Right lobe of liver (tissue), 4 donors: ENCODE data around the gene NLGN4X.

ENCODE experiments used
- POLR2A ChIP-seq: fragments of 450-650 bp; IDR thresholded peaks from one replicate; pipeline ENCODE4 v1.6.1; 2017; ENCODE audit warnings: antibody characterized with exemption, mild to moderate bottlenecking
- TF ChIP-seq, protein P1 (sequence below), 4 donors: fragments of 200-600 bp in 3 of 4; fragments of 450-650 bp in 1 of 4; IDR thresholded peaks; one replicate each; pipeline versions ENCODE4 v1.5.1 to v1.8.0; 2016 to 2022; ENCODE audit warnings: antibody characterized with exemption in 4 of 4, mild to moderate bottlenecking in 2 of 4
- donor health status: DM: no; HTN: no; CAD: no.
- donor health status: DM: no; HTN: no; CAD: no.
- donor health status: DM: no; HTN: yes; CAD: no.

- TF ChIP-seq, protein P1, sequence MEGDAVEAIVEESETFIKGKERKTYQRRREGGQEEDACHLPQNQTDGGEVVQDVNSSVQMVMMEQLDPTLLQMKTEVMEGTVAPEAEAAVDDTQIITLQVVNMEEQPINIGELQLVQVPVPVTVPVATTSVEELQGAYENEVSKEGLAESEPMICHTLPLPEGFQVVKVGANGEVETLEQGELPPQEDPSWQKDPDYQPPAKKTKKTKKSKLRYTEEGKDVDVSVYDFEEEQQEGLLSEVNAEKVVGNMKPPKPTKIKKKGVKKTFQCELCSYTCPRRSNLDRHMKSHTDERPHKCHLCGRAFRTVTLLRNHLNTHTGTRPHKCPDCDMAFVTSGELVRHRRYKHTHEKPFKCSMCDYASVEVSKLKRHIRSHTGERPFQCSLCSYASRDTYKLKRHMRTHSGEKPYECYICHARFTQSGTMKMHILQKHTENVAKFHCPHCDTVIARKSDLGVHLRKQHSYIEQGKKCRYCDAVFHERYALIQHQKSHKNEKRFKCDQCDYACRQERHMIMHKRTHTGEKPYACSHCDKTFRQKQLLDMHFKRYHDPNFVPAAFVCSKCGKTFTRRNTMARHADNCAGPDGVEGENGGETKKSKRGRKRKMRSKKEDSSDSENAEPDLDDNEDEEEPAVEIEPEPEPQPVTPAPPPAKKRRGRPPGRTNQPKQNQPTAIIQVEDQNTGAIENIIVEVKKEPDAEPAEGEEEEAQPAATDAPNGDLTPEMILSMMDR (IDR thresholded peaks at IDR 0.05) = no peak
- no peak for TF ChIP-seq POLR2A
Observed at GRCh38 chrX:6170424-6170823, 58.2 kb downstream of the NLGN4X start.
